Neural cell (in vitro differentiated cells): ENCODE measurements around the gene VWA8. TPM values are rescaled to one million over a fixed set of nuclear protein-coding genes. Genes with fewer than 3 reads are reported as not detected.

ENCODE experiments used
- H2AFZ ChIP-seq: fragments of 200-600, 300-800 bp; sonication (generic), shearing (Covaris generic); 2 replicates; pipeline ENCODE4 v1.6.0; 2014; ENCODE audit warnings: low read depth, mild to moderate bottlenecking, antibody characterized with exemption, low read length, moderate library complexity
- H3F3A ChIP-seq: fragments of 200-600 bp; shearing (Covaris generic); 2 replicates; pipeline ENCODE4 v1.6.1; 2016; ENCODE audit warnings: mild to moderate bottlenecking, moderate library complexity, mixed read lengths, antibody characterized with exemption, low read length; ENCODE audit not compliant: insufficient read depth, poor library complexity, severe bottlenecking
- H3K27ac ChIP-seq: fragments of 200-600, 300-800 bp; sonication (generic), shearing (Covaris generic); 2 replicates; pipeline ENCODE4 v1.5.1; 2014; ENCODE audit warnings: mild to moderate bottlenecking, low read length, moderate library complexity
- H3K27me3 ChIP-seq: fragments of 300-800, 200-600 bp; sonication (generic), shearing (Covaris generic); 2 replicates; pipeline ENCODE4 v1.6.0; 2014; ENCODE audit warnings: mild to moderate bottlenecking, low read depth, low read length, moderate library complexity; ENCODE audit not compliant: insufficient read depth
- H3K36me3 ChIP-seq: fragments of 300-800, 200-600 bp; sonication (generic), shearing (Covaris generic); 2 replicates; pipeline ENCODE4 v1.5.1; 2014; ENCODE audit warnings: mild to moderate bottlenecking, antibody characterized with exemption, low read length, moderate library complexity; ENCODE audit not compliant: insufficient read depth
- H3K4me2 ChIP-seq: fragments of 300-800, 200-600 bp; sonication (generic), shearing (Covaris generic); 2 replicates; pipeline ENCODE4 v1.6.0; 2014; ENCODE audit warnings: mild to moderate bottlenecking, low read length
- H3K4me3 ChIP-seq: fragments of 300-800, 200-600 bp; sonication (generic), shearing (Covaris generic); 2 replicates; pipeline ENCODE4 v1.5.1; 2014; ENCODE audit warnings: mild to moderate bottlenecking, low read length, moderate library complexity
- H3K79me2 ChIP-seq: fragments of 200-600 bp; shearing (Covaris generic); replicated peaks from 2 replicates; pipeline ENCODE4 v1.6.0; 2014; ENCODE audit warnings: mild to moderate bottlenecking, low read length, moderate library complexity; ENCODE audit not compliant: insufficient read depth
- H3K9ac ChIP-seq: fragments of 300-800, 200-600 bp; sonication (generic), shearing (Covaris generic); 2 replicates; pipeline ENCODE4 v1.6.1; 2016; ENCODE audit warnings: mild to moderate bottlenecking, low read length, mixed read lengths
- H3K9me2 ChIP-seq: fragments of 200-600 bp; shearing (Covaris generic); 2 replicates; pipeline ENCODE4 v1.6.1; 2016; ENCODE audit warnings: mild to moderate bottlenecking, low read length, mixed read lengths; ENCODE audit not compliant: insufficient read depth
- H3K9me3 ChIP-seq: fragments of 200-600, 300-800 bp; sonication (generic), shearing (Covaris generic); 2 replicates; pipeline ENCODE4 v1.6.1; 2016; ENCODE audit warnings: mild to moderate bottlenecking, mixed run types, low read length, moderate library complexity, mixed read lengths
- H4K20me1 ChIP-seq: fragments of 200-600 bp; shearing (Covaris generic); 2 replicates; pipeline ENCODE4 v1.6.1; 2016; ENCODE audit warnings: mild to moderate bottlenecking, mixed run types; ENCODE audit not compliant: insufficient read depth
- CTCF ChIP-seq: fragments of 450-650 bp; IDR thresholded peaks from 2 replicates; pipeline ENCODE4 v1.5.1; 2014; ENCODE audit warnings: antibody characterized with exemption, mild to moderate bottlenecking, moderate library complexity; ENCODE audit not compliant: poor library complexity, severe bottlenecking
- EP300 ChIP-seq: fragments of 450-650 bp; conservative IDR thresholded peaks from 2 replicates; pipeline ENCODE4 v1.6.1; 2014; ENCODE audit warnings: antibody characterized with exemption, mild to moderate bottlenecking, moderate library complexity; ENCODE audit not compliant: poor library complexity, severe bottlenecking
- EZH2 ChIP-seq: fragments of 200-600, 300-800 bp; shearing (Covaris generic), sonication (generic); IDR thresholded peaks from 2 replicates; pipeline ENCODE4 v1.6.1; 2014; ENCODE audit warnings: antibody characterized with exemption, low read length, borderline replicate concordance, mild to moderate bottlenecking; ENCODE audit not compliant: insufficient read depth, poor library complexity, severe bottlenecking
- MXI1 ChIP-seq: fragments of 450-650 bp; conservative IDR thresholded peaks from 2 replicates; pipeline ENCODE4 v1.6.1; 2014; ENCODE audit warnings: antibody characterized with exemption, mild to moderate bottlenecking; ENCODE audit not compliant: poor library complexity, severe bottlenecking
- POLR2AphosphoS5 ChIP-seq: IDR thresholded peaks from 2 replicates; pipeline ENCODE4 v1.6.1; 2012
- RAD21 ChIP-seq: fragments of 450-650 bp; conservative IDR thresholded peaks from 2 replicates; pipeline ENCODE4 v1.6.1; 2014; ENCODE audit warnings: antibody characterized with exemption, mild to moderate bottlenecking, moderate library complexity
- REST ChIP-seq: IDR thresholded peaks from 2 replicates; pipeline ENCODE4 v1.6.1; 2012; ENCODE audit warnings: borderline replicate concordance
- SMC3 ChIP-seq: fragments of 450-650 bp; conservative IDR thresholded peaks from 2 replicates; pipeline ENCODE4 v1.6.1; 2014; ENCODE audit warnings: antibody characterized with exemption, mild to moderate bottlenecking, moderate library complexity; ENCODE audit not compliant: poor library complexity
- TAF1 ChIP-seq: IDR thresholded peaks from 2 replicates; pipeline ENCODE4 v1.6.1; 2012; ENCODE audit warnings: low read depth
- polyA plus RNA-seq: library from polyadenylated mRNA; depleted of rRNA; stranded (reverse); fragments of >200 nt; gene quantifications from 2 replicates; pipeline ENCODE4 v1.2.3, GENCODE V29; 2014

Gene VWA8
- polyA plus RNA-seq, 1 donor from 2014 or later: 3.6 TPM

DNA sequence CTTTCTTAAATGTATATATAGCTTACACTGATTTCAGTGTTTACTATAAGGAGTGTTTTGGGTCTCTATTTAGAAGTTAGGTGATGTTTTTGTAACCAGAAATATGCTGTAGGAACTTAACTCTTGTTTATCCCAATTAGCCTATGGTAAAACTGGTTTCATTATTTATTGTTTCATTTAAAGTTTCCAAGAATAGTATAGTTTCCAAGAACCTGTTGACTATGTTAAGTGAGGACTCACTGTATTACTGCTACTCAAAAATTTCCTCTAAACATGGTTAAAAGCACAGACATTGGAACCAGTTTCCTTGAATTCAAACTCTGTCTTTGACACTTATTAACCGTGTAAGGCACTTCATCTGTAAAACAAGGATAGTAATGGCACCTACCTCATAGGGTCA lies 316.2 kb downstream of the VWA8 start:
- Histone ChIP-seq H3K27me3 (no peaks in the 10 kb centered on the region), H3K9me3 (no peaks in the 10 kb centered on the region), H3K9ac (no peak overlapping the region), H3F3A (no peaks in the 10 kb centered on the region), H4K20me1 (no peaks in the 10 kb centered on the region), H3K4me2 (no peak overlapping the region), H3K36me3 (no peaks in the 10 kb centered on the region), H2AFZ (no peak overlapping the region), H3K27ac (no peak overlapping the region), H3K4me3 (no peak overlapping the region), H3K79me2 (no peaks in the 10 kb centered on the region), H3K9me2 (no peaks in the 10 kb centered on the region)
- TF ChIP-seq MXI1 (no peak), SMC3 (no peak), EZH2 (no peak), TAF1 (no peak), POLR2AphosphoS5 (no peak), EP300 (no peak), REST (no peak), CTCF (no peak), RAD21 (no peak)

GRCh38 chr13:41643507-41643906 lies 317.4 kb downstream of the VWA8 start:
- Histone ChIP-seq H3K9me3 (no peaks in the 10 kb centered on the region), H3F3A (no peaks in the 10 kb centered on the region), H3K9me2 (no peaks in the 10 kb centered on the region), H3K27me3 (no peaks in the 10 kb centered on the region), H3K4me2 (no peak overlapping the region), H4K20me1 (no peaks in the 10 kb centered on the region), H3K79me2 (no peaks in the 10 kb centered on the region), H3K4me3 (no peak overlapping the region), H2AFZ (no peak overlapping the region), H3K9ac (no peak overlapping the region), H3K27ac (no peak overlapping the region), H3K36me3 (no peaks in the 10 kb centered on the region)
- TF ChIP-seq CTCF: no peak
- no peak for TF ChIP-seq TAF1
- TF ChIP-seq RAD21: no peak
- no peak for TF ChIP-seq POLR2AphosphoS5
- no peak for TF ChIP-seq SMC3
- no peak for TF ChIP-seq EZH2
- no peak for TF ChIP-seq EP300
- TF ChIP-seq MXI1: no peak
- no peak for TF ChIP-seq REST
